H9 (cell line): Measurements from ENCODE around the gene P2RX7. TPM values are rescaled to one million over a fixed set of nuclear protein-coding genes. Genes with fewer than 3 reads are reported as not detected.

Experiments
- DNase-seq: peaks from one replicate; pipeline ENCODE4 v3.0.0-alpha.2; 2017
- H2AFZ ChIP-seq: one replicate; pipeline ENCODE4 v1.6.1; 2013; ENCODE audit warnings: mild to moderate bottlenecking, low read length, control low read depth, moderate library complexity
- H2AK5ac ChIP-seq: 2 replicates; pipeline ENCODE4 v1.6.1; 2013; ENCODE audit warnings: low read length, control low read depth, mixed read lengths; ENCODE audit not compliant: insufficient read length
- H2BK120ac ChIP-seq: one replicate; pipeline ENCODE4 v1.6.1; 2013; ENCODE audit warnings: low read depth, mild to moderate bottlenecking, low read length, control low read depth, inconsistent platforms; ENCODE audit not compliant: poor library complexity, severe bottlenecking
- H2BK12ac ChIP-seq: 2 replicates; pipeline ENCODE4 v1.6.1; 2013; ENCODE audit warnings: low read length, control low read depth, mixed read lengths, low read depth; ENCODE audit not compliant: insufficient read length
- H2BK15ac ChIP-seq: 2 replicates; pipeline ENCODE4 v1.6.1; 2013; ENCODE audit warnings: low read depth, low read length, control low read depth
- H2BK20ac ChIP-seq: one replicate; pipeline ENCODE4 v1.6.1; 2013; ENCODE audit warnings: low read depth, mild to moderate bottlenecking, low read length, control low read depth, inconsistent platforms; ENCODE audit not compliant: poor library complexity, severe bottlenecking
- H2BK5ac ChIP-seq: 2 replicates; pipeline ENCODE4 v1.6.1; 2013; ENCODE audit warnings: low read length, control low read depth, mixed read lengths; ENCODE audit not compliant: insufficient read length
- H3K14ac ChIP-seq: 2 replicates; pipeline ENCODE4 v1.6.1; 2013; ENCODE audit warnings: low read length, control low read depth; ENCODE audit not compliant: insufficient read depth
- H3K18ac ChIP-seq: 2 replicates; pipeline ENCODE4 v1.6.1; 2013; ENCODE audit warnings: low read depth, mild to moderate bottlenecking, mixed read lengths, low read length, control low read depth; ENCODE audit not compliant: insufficient read length
- H3K23ac ChIP-seq: 2 replicates; pipeline ENCODE4 v1.6.1; 2013; ENCODE audit warnings: low read length, control low read depth, mixed read lengths, low read depth; ENCODE audit not compliant: insufficient read length
- H3K23me2 ChIP-seq: 2 replicates; pipeline ENCODE4 v1.6.1; 2013; ENCODE audit warnings: low read depth, mild to moderate bottlenecking, mixed read lengths, low read length, control low read depth; ENCODE audit not compliant: insufficient read length, poor library complexity, severe bottlenecking
- H3K27ac ChIP-seq: 2 replicates; pipeline ENCODE4 v1.5.1; 2013; ENCODE audit warnings: low read length, control low read depth, mixed read lengths, low read depth; ENCODE audit not compliant: insufficient read length
- H3K27me3 ChIP-seq: 2 replicates; pipeline ENCODE4 v1.6.1; 2013; ENCODE audit warnings: low read length, control low read depth, inconsistent platforms; ENCODE audit not compliant: insufficient read depth
- H3K4ac ChIP-seq: 2 replicates; pipeline ENCODE4 v1.6.1; 2013; ENCODE audit warnings: low read depth, mild to moderate bottlenecking, control low read depth, inconsistent platforms, low read length, moderate library complexity
- H3K4me1 ChIP-seq: 2 replicates; pipeline ENCODE4 v1.6.1; 2013; ENCODE audit warnings: low read length, control low read depth, inconsistent platforms; ENCODE audit not compliant: insufficient read depth
- H3K4me2 ChIP-seq: 2 replicates; pipeline ENCODE4 v1.6.1; 2013; ENCODE audit warnings: low read length, control low read depth, mixed read lengths; ENCODE audit not compliant: insufficient read length, insufficient read depth
- H3K56ac ChIP-seq: 2 replicates; pipeline ENCODE4 v1.6.1; 2013; ENCODE audit warnings: low read depth, mild to moderate bottlenecking, mixed read lengths, low read length, control low read depth; ENCODE audit not compliant: insufficient read length
- H3K79me1 ChIP-seq: 2 replicates; pipeline ENCODE4 v1.6.1; 2013; ENCODE audit warnings: low read depth, mild to moderate bottlenecking, moderate library complexity, low read length, control low read depth, inconsistent platforms; ENCODE audit not compliant: insufficient read depth, poor library complexity, severe bottlenecking
- H3K79me2 ChIP-seq: 2 replicates; pipeline ENCODE4 v1.6.1; 2013; ENCODE audit warnings: low read length, control low read depth, inconsistent platforms; ENCODE audit not compliant: insufficient read depth
- H3K9ac ChIP-seq: 2 replicates; pipeline ENCODE4 v1.6.1; 2013; ENCODE audit warnings: low read length, control low read depth, mixed read lengths; ENCODE audit not compliant: insufficient read length; ENCODE audit errors: extremely low read depth
- H3K9me3 ChIP-seq: one replicate; pipeline ENCODE4 v1.6.1; 2013; ENCODE audit warnings: low read depth, low read length, inconsistent platforms; ENCODE audit not compliant: control insufficient read depth
- H3T11ph ChIP-seq: one replicate; pipeline ENCODE4 v1.6.1; 2013; ENCODE audit warnings: mild to moderate bottlenecking, low read length, control low read depth, inconsistent platforms
- H4K20me1 ChIP-seq: one replicate; pipeline ENCODE4 v1.6.1; 2013; ENCODE audit not compliant: control insufficient read depth, insufficient read length, insufficient read depth
- H4K5ac ChIP-seq: 2 replicates; pipeline ENCODE4 v1.6.1; 2013; ENCODE audit warnings: low read depth, mild to moderate bottlenecking, mixed read lengths, low read length, control low read depth; ENCODE audit not compliant: insufficient read length
- H4K8ac ChIP-seq: replicated peaks from 2 replicates; pipeline ENCODE4 v1.6.1; 2013; ENCODE audit warnings: low read length, control low read depth, mixed read lengths, low read depth; ENCODE audit not compliant: insufficient read length
- H4K91ac ChIP-seq: 2 replicates; pipeline ENCODE4 v1.6.1; 2013; ENCODE audit warnings: low read depth, mild to moderate bottlenecking, moderate library complexity, mixed read lengths, low read length, control low read depth; ENCODE audit not compliant: insufficient read length
- H3K27ac Mint-ChIP-seq, 3 experiments: 2 replicates in 2 of 3; 3 replicates in 1 of 3; pipeline ENCODE4 v1.8.0; 2020 to 2021; ENCODE audit warnings: mixed read lengths in 3 of 3, mild to moderate bottlenecking in 1 of 3, moderate library complexity in 1 of 3
- H3K27me3 Mint-ChIP-seq: 2 replicates; pipeline ENCODE4 v1.8.0; 2021; ENCODE audit warnings: low read depth, mild to moderate bottlenecking, moderate library complexity, mixed read lengths
- H3K36me3 Mint-ChIP-seq, 3 experiments: 2 replicates in 2 of 3; 3 replicates in 1 of 3; pipeline ENCODE4 v1.8.0; 2020 to 2021; ENCODE audit warnings: low read depth in 3 of 3, mixed read lengths in 3 of 3; ENCODE audit not compliant: insufficient read depth in 1 of 3
- H3K4me1 Mint-ChIP-seq, 2 experiments: 2 replicates each; pipeline ENCODE4 v1.8.0; 2020; ENCODE audit warnings: mixed read lengths in 2 of 2
- H3K4me3 Mint-ChIP-seq, 2 experiments: 2 replicates in 1 of 2; 3 replicates in 1 of 2; pipeline ENCODE4 v1.8.0; 2020 to 2021; ENCODE audit warnings: mild to moderate bottlenecking in 2 of 2, mixed read lengths in 2 of 2, moderate library complexity in 1 of 2
- H3K9me3 Mint-ChIP-seq, 2 experiments: 2 replicates in 1 of 2; 3 replicates in 1 of 2; pipeline ENCODE4 v1.8.0; 2020; ENCODE audit warnings: mild to moderate bottlenecking in 2 of 2, mixed read lengths in 2 of 2, moderate library complexity in 1 of 2
- WGBS: extraction: QIAGEN DNeasy Blood & Tissue Kit; methylation state at CpG from one replicate; pipeline ENCODE4 v1.1.7; 2013; ENCODE audit warnings: missing lambda C conversion rate, low lambda C conversion rate, mixed read lengths; ENCODE audit not compliant: insufficient read length; ENCODE audit errors: extremely low coverage; 5-methylcytosine and 5-hydroxymethylcytosine counted together
- total RNA-seq: library from RNA; stranded (reverse); gene quantifications from 2 replicates; pipeline ENCODE4 v1.2.1, GENCODE V29; 2021
- TF ChIP-seq, protein P1 (sequence below): fragments of 200-600 bp; sonication (generic); conservative IDR thresholded peaks from 3 replicates; pipeline ENCODE4 v1.8.0; 2021; ENCODE audit warnings: antibody characterized with exemption, mild to moderate bottlenecking

Gene P2RX7
- total RNA-seq, 1 experiment from 2014 or later: 0.09 TPM

DNA sequence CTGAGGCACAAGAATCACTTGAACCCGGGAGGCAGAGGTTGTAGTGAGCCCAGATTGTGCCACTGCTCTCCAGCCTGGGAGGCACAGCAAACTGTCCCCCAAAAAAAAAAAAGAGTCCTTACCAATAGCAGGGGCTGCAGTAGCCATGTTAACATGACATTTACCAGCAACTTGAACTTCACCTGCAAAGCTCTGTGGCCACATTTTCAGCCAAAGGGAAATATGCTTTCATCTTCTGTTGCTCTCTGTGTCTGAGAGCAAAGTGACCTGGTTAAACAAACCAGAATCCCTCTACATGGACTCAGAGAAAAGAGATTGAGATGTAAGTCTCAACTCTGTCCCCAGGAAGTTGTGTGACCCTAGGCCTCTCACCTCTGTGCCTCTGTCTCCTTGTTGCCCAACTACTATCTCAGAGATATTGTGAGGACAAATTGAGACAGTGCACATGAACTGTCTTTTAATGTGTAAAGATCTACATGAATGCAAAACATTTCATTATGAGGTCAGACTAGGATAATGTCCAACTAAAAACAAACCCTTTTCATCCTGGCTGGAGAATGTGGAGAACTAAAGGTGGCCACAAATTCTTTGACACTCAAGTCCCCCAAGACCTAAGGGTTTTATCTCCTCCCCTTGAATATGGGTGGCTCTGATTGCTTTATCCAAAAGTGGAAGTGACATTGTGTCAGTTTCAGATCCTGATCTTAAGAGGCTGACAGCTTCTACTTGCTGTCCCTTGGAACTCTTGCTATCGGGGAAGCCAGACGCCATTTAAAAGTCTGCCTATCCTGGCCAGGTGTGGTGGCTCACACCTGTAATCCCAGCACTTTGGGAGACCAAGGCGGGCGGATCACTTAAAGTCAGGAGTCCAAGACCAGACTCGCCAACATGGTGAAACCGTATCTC, 52.6 kb downstream of the P2RX7 start:
- Histone ChIP-seq H2BK15ac (no peak overlapping the region), H2BK5ac (no peak overlapping the region), H3K27me3 (no peaks in the 10 kb centered on the region), H3K9ac (no peak overlapping the region), H3K4me2 (no peak overlapping the region), H3K56ac (no peak overlapping the region), H3K4ac (no peak overlapping the region), H2AFZ (no peak overlapping the region), H2BK120ac (no peak overlapping the region), H3K23me2 (no peaks in the 10 kb centered on the region), H4K91ac (no peak overlapping the region), H3K9me3 (no peaks in the 10 kb centered on the region), H2AK5ac (no peak overlapping the region), H3K79me1 (no peaks in the 10 kb centered on the region), H3K14ac (no peak overlapping the region), H3K27ac (no peak overlapping the region), H4K8ac (no peak overlapping the region), H2BK20ac (no peak overlapping the region), H3T11ph (no peak overlapping the region), H3K4me1 (no peaks in the 10 kb centered on the region), H2BK12ac (no peak overlapping the region), H3K23ac (no peak overlapping the region), H4K20me1 (no peaks in the 10 kb centered on the region), H3K79me2 (no peaks in the 10 kb centered on the region), H3K18ac (no peak overlapping the region), H4K5ac (no peak overlapping the region)
- H3K4me1 Mint-ChIP-seq: no peaks in the 10 kb centered on the region
- no peak overlapping the region for H3K4me3 Mint-ChIP-seq
- H3K27me3 Mint-ChIP-seq: no peaks in the 10 kb centered on the region; the same call in 1 of the 2 replicates
- TF ChIP-seq, protein P1, sequence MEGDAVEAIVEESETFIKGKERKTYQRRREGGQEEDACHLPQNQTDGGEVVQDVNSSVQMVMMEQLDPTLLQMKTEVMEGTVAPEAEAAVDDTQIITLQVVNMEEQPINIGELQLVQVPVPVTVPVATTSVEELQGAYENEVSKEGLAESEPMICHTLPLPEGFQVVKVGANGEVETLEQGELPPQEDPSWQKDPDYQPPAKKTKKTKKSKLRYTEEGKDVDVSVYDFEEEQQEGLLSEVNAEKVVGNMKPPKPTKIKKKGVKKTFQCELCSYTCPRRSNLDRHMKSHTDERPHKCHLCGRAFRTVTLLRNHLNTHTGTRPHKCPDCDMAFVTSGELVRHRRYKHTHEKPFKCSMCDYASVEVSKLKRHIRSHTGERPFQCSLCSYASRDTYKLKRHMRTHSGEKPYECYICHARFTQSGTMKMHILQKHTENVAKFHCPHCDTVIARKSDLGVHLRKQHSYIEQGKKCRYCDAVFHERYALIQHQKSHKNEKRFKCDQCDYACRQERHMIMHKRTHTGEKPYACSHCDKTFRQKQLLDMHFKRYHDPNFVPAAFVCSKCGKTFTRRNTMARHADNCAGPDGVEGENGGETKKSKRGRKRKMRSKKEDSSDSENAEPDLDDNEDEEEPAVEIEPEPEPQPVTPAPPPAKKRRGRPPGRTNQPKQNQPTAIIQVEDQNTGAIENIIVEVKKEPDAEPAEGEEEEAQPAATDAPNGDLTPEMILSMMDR: no peak
- WGBS: no CpG with 5 or more reads among the region's 7 CpGs
- no peak overlapping the region for H3K27ac Mint-ChIP-seq
- no peaks in the 10 kb centered on the region for H3K36me3 Mint-ChIP-seq
- no peak for DNase-seq
- H3K9me3 Mint-ChIP-seq: no peaks in the 10 kb centered on the region
